IPS-18c (cell line): Measurements from ENCODE around the gene CPNE5.

ENCODE experiments used
- H3K4me3 ChIP-seq: 2 replicates; pipeline ENCODE4 v1.7.0; 2013; ENCODE audit warnings: low read depth, mild to moderate bottlenecking, low read length, moderate library complexity; ENCODE audit not compliant: insufficient read depth
- H3K9me3 ChIP-seq: one replicate; pipeline ENCODE4 v1.6.1; 2013; ENCODE audit warnings: mild to moderate bottlenecking, low read length, moderate library complexity; ENCODE audit not compliant: control insufficient read depth, insufficient read depth

Gene CPNE5

DNA sequence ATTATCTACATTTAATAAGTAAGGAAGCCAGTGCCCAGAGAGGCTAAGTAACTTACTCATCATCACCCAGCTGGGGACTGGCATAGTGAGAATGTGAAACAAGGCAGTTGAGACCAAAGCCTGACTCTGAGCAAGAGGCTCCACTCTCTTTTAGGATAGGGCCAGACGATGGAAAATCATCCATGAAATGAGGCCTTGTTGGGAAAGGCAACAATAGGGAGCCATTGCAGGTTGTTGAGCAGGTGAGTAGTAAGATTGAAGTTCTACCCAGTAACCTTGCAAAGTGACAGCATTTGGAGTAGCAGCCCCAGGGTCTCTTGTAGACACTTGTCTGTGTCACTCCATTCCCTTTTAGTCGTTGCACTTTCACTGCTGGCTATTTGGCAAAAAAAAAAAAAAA lies 2.5 kb upstream of the CPNE5 start:
- no peak overlapping the region for H3K4me3 ChIP-seq

DNA sequence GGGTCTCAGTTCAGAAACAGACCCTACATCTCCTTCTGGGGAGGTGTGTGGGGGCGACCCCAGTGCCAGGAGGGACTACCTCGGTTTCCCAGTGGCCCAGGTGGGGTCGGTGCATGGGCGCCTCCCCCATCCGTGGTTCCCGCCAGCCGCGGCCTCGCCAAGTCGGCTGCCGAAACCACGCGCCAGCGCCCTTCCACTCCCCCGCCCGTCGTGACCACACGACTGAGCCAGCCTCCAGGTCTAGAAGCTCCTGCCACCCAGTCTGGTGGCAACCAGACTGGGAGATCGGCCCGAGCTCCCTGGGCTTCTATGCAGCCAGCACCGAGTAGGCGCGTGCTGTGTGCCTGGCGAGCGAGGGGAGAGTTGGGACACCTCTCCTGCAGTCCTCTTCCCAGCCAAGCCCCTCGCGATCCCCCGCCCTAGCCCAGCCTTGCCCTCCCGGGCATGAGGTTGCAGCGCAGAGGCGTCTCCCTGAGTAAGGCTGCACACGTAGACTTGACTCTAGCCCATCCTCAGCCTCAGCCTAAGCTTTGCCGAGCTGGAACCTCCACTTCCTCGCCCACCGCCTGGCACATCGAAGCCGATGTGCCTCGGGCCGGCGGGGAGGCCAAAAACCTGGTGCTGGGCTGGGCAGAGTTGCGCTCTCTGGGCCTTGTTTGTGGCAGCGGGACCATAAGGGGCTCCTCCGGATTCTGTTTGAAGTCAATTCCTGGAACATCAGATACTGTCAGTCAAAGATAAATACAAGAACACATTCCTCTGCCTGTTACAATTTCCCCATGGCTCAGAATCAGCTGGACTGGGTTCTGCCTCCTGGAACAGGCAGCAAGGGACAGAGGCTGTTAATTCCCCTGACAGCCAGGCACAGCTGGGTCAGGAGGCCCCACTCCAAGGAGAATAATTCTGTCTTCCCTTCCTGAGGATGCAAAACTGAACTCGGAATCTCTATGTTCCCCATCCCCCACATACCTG lies 1.5 kb upstream of the CPNE5 start:
- Histone ChIP-seq H3K4me3 (peak overlapping the region; percentile 62), H3K9me3 (peaks cover 4% of the 10 kb centered on the region)

More for the DNA sequence above, 2.5 kb upstream of the CPNE5 start:
- H3K9me3 ChIP-seq = peaks cover 4% of the 10 kb centered on the region

DNA sequence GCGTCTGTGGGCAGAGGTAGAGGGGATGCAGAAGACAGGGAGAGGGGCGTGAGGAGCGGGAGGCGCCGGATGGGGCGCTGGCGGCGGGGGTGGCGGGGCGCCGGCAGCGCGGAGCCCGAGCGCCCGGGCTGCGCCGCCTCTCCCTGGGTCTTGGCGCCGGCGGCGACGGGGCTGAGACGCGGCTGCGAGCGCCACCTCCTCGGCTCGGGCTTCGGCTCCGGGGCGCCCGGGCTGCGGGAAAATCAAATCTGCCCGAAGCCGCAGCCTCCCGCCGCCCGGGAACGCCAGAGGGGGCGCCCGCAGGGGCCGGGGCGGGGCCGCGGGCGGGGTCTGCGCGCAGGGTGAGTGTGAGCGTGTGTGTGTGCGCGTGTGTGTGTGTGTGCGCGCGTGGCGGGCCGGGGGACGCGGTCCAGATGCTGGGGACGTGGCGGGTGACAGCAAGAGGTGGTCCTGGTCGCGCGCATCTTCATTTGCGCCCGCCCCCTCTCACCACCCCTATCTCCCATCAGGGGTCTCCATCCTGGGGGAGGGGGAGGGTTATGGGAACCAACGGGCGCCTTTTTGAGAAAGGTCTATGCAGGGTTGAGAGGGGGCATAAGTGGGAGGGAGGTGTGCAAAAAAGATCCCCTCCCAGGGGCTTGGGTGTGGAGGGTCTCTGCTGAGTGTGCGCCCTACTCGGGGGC lies 646 bp upstream of the CPNE5 start:
- Histone ChIP-seq H3K9me3 (peaks cover 4% of the 10 kb centered on the region), H3K4me3 (peak overlapping the region; percentile 62)

DNA sequence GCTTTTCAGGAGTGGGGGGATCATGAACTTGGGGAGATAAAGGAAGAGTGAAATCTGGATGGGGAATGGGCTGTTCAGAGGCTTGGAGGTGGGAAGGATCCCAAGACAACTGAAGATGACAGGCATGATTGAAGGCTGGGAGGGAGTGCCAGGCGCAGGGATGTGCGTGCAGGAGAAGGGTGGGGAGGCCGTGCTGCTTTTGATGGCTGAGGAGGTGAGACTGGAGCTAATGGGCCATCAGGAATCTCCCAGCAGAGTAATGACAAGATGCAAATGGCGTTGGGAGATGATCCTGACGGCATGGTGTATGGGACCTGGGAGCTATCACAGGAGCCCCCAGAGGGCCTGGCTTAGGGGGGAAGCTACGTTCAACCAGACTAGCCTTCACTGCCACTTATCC lies 1.6 kb downstream of the CPNE5 start:
- peaks cover 4% of the 10 kb centered on the region for H3K9me3 ChIP-seq
- H3K4me3 ChIP-seq = no peak overlapping the region

DNA sequence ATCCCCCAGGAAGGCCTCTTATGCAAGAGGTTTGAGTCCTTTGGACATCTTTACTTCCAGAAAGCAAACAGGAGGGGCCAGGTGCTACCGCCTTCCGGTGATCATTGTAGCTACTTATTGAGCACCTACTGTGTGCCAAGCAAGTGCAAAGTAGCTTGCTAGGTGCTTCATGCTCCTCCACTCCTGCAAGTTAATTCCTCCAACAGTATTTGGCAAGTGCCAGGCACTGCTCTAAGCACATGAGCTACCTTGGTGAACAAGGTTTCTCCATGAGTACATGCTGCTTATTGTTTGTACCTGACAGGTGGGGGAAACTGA lies 2.3 kb downstream of the CPNE5 start:
- Histone ChIP-seq H3K4me3 (no peak overlapping the region), H3K9me3 (peaks cover 4% of the 10 kb centered on the region)

DNA sequence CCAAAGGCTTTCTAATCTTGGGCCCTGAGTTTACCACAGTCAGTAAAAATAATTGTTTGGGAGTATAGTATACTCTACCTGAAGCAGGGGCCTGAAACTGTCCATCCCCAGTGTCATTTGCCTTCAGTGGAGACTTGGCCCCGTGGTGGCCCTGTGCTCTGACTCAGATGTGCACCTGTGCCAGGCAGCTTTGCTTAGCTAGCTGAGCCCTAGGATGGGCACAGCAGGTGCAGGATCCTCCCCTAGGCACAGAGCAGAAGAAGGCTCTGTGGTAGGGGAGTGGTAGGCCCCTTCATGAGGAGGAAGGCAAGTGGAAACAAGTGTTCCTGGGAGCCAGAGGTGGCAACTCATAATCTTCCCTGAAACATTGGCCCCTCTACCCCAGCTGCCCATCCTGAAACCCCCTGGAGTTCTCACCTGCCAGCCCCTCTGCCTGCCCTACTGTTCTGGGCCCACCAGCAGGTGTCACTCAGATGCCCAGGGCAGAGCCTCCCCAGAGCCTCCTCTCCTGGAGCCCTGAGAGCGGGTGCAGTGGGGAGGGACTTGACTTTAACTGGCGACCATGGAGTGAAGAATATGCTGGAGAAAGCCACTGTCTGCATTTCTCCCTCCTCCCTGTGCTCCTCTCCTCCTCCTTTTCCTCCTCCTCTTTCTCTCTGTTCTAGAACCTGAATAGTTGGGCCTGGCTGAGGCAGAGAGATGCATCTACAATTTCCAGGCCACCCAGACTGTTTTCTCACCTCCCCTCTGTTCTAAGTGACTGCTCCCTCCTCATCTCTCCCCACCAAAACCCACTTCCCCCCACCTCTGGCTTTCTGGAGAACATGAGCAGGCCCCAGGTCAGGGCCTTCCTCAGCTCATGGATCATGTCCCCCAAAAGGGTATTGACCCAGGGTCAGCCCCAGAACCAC lies 2.9 kb downstream of the CPNE5 start:
- peaks cover 4% of the 10 kb centered on the region for H3K9me3 ChIP-seq
- no peak overlapping the region for H3K4me3 ChIP-seq

DNA sequence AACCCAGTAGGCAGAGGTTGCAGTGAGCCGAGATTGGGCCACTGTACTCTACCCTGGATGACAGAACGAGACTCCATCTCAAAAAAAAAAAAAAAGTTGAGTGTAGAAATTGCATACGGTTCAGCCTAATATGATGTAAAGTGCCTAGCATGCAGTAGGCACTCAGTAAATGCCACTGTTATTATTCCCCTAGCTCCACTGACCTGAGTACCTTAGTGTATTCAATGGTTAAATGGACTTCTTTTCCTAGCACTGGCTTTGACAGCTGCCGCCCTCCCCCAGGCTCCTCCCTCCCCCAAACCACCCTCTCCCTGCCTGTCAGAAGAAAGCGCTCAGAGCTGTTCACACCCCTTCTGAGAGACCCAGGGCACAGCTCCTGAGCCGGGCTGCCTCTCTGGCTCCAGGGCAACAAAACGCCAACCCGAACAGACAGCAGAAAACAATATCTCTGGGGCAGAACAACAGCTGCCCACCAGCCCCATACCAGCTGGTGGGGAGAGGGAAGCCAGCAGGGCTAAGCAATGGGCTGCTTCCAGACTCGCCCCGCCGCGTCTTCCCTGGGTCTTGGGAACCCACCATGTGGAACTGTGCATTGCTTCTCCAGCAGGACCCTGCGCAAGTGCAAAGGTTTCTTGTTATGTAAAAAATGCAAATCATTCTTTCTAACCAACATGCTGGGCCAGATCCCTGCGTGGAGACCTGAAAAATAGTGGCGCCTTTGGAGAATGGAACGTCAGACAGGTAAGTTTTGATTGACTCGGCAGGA lies 4.5 kb downstream of the CPNE5 start:
- peak overlapping the region; percentile 16 for H3K4me3 ChIP-seq

DNA sequence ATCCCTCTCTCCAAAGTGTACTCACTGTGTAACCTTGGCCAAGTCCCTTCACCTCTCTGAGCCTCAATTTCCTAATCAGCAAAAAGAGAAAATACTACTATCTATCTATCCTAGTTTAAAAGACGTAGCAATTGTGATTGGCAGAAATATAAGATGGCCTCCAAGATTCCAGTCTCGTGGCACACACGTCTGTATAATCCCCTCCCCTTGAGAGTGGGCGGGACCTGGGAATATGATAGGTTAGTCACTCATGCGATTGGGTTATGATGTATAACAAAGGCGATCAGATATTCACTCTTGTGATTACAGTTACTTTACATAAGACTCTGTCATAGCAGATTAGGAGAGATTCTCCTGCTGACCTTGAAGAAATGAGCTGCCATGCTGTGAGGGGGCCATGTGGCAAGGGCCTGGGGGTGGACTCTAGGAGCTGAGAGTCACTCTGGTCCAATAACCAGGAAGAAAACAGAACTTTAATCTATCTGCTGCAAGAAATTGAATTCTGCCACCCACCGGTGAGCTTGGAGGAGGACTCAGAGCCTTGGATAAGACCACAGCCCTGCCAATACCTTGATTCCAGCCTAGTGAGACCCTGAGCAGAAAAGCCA lies 6.0 kb downstream of the CPNE5 start:
- no peak overlapping the region for H3K4me3 ChIP-seq

More for the DNA sequence above, 4.5 kb downstream of the CPNE5 start:
- peaks cover 2% of the 10 kb centered on the region for H3K9me3 ChIP-seq

DNA sequence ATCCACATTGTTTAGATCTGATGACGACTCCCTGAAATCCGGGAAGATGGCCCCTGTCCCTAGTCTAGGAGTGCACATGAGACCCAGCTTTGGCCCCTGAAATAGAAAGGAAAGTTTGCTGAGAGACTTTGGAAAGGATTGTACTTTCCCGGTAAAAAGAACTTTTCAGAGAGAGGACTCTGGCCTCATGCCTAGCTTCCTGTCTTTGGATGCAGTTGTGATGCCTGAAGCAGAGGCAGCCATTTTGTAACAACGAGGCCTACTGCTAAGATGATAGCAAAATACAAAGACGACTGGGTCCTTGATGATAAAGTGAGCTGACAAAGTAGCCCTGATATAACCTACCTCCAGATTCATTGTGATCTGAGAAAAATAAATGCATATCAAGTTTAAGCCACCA lies 6.9 kb downstream of the CPNE5 start:
- no peaks in the 10 kb centered on the region for H3K9me3 ChIP-seq
- no peak overlapping the region for H3K4me3 ChIP-seq

More for the DNA sequence above, 6.0 kb downstream of the CPNE5 start:
- H3K9me3 ChIP-seq = peaks cover 2% of the 10 kb centered on the region

DNA sequence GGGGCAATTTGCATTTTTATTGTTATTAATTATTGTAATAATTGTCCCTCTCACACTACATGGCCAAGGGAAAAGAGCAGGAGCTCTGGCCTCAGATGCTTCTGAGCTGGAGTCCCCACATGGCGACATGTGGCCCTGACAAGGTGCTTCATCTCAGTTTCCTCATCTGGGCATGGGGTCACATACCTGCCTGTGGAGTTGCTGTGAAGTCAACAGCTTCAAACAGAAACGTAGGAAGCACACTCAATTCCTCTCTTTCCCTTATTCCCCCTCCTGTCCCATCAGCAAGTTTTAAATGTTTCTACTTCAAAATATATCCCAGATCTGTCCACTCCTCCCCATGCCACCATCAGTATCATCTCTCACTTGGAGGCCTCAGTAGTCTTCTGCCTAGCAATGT lies 8.7 kb downstream of the CPNE5 start:
- Histone ChIP-seq H3K9me3 (no peaks in the 10 kb centered on the region), H3K4me3 (no peak overlapping the region)

DNA sequence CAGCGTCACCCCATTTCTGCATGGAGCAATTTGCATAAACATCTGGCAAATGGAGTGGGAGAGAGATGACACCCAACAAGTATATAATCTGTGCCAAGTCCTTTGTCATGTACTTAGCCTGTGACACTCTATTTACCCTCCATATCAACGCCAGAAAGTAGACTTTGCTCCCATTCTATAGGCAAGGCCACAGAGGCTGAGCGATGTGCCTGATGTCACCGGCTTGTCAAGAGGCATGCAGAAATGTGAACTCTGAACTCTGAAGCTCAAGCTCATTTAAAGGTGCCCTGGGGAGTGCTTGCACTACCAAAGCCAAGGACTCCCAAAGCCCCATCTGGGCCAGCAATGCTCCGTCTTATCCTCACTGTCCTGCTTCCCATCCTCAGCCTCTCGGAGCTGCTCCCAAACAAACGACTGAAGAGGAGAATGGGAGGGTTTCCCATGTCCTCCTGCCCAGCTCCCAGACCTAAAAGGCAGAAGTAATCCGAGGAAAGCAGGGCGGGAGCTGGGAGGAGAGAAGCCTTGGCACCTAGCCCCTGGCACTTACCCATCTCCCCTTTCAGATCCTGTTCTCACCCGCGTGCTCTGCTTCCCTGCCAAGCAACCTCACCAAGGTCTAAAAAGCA lies 9.2 kb downstream of the CPNE5 start:
- Histone ChIP-seq H3K9me3 (no peaks in the 10 kb centered on the region), H3K4me3 (no peak overlapping the region)

DNA sequence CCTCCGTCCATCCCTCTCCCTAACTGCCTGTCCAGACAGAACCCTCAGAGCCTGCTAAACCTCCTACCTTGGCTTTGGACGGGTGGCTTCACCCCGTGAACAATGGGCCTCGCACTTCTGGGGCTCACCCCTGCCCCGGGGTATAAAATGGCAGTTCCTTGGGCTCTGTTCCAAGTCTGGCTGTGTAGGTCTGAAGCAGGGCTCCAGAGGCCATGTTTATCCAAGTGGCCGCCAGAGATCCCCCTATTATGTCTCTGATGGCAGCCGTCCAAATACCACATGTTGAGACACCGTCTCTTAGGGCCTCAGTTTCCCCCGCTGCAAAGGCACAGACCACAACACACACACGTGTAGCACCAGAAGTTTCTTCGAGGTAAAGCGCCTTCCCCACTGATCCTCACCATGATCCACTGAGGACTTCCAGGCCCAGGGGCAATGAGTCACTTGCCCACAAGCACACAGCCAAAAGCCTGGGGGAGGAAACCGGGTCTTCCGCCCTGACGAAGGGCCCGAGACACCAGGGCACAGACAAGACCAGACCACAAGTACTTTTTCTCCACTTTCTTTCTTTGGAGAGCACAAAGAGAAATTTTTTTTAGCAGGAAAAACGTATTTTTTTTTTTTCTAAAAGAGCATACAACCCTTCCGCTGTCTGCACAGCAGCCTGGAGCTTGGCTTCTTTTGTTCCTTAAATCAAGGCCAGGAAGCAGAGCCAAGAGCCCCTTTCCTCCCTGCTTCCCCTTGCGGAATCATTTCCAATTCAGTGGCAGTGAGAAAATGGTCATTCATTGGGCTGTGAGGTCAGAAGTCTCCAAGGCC lies 11.8 kb downstream of the CPNE5 start:
- H3K9me3 ChIP-seq = no peaks in the 10 kb centered on the region
- H3K4me3 ChIP-seq = no peak overlapping the region

DNA sequence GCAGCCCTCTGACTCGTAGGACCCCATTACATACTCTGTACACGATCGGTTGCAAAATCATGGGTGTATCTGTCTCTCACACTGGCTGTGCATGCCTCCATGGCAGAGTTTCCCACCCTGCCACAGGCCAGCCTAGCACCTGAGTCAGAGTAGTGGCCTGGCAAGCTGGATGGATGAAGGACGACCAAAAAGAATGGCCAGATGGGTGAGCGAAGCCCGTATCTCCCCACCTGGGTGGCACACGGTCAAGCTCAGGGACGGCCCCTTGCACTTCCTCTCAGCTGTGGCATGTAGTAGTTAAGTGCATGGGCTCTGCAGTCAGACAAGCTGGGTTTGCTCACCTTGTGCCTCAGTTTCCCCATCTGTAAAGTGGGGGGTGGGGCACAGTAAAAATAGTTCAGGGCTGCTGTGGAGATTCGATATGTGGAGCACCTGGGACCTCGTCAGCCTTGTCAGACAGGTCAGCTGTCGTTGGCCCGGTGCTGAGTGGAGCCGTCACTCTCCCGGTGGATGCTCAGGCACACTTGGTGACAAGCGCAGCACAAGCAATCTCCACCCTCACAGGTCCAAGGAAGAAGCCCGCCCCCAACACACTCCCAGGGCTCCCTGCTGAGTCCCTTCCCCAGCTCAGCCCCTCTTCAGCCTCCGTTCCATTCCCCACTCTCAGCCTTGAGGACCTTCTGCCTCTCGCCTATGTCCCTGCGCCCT lies 12.6 kb downstream of the CPNE5 start:
- H3K9me3 ChIP-seq = no peaks in the 10 kb centered on the region
- no peak overlapping the region for H3K4me3 ChIP-seq

DNA sequence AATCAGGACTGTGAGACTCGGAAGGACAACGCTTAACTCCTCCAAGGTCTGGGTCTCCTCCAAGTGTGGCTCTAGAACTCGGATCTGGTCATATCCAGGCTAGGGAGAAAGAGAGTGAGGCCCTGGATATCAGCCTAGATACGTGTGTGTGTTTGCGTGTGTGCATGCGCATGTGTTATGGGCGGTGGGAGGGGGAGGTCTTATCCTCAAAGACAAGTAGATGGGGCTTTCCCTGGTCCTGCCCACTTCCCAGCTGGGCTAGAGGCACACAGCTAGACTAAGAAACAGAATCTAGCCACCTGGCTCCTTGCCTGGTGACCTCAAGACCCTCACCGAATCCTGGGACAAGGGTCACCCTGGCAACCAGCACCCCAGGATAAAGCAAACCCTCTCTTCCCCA lies 13.2 kb downstream of the CPNE5 start:
- H3K9me3 ChIP-seq = no peaks in the 10 kb centered on the region
- no peak overlapping the region for H3K4me3 ChIP-seq

DNA sequence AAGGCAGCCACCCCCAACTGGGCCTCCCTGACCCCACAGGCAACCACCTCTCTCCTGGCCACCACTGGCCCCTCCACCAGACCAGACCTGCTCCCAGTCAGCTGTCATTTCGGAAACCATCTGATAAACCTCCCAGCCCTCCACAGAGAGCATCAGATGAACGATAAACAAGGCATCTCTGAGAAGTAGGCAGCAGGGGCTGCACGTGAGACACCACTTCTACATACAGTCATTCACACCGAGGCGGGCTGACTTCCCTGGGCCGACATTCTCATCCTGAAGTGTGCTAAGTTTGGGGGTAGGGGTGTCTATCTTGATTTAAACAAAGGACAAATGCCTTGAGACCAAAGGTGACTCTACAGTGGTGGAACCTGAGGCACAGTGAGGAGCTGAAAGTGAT lies 13.8 kb downstream of the CPNE5 start:
- H3K4me3 ChIP-seq = no peak overlapping the region
- H3K9me3 ChIP-seq = no peaks in the 10 kb centered on the region
